Right hindlimb (tissue), 1 donor: Measurements from ENCODE around the gene MRPL49.
"Not testable (repeated sequence)": the region's sequence is repeated elsewhere in the genome, so short reads cannot be mapped to it uniquely, and the experiment has no call there.

Experiments
- DNase-seq: peaks from one replicate; pipeline ENCODE4 v3.0.0-alpha.2; 2018

The MRPL49 gene

GRCh38 chr11:65172600-65172999, 50.5 kb downstream of the MRPL49 start:
- DNase-seq: no peak

GRCh38 chr11:65174571-65175010, 52.5 kb downstream of the MRPL49 start:
- DNase-seq: not testable (repeated sequence)
